ENCODE measurements around the gene ADAMTS16.

ADAMTS16 gene

GRCh38 chr5:5140479-5141338, 579 bp downstream of the ADAMTS16 start:
- in situ Hi-C loops (cut with MboI; ENCODE audit: low sequenced_read_pairs) = loop anchor here (25.0 kb wide), 1 partner anchor 272 kb away; the partner anchor contains the start of gene ICE1

GRCh38 chr5:5141339-5141599, 1.1 kb downstream of the ADAMTS16 start:
- in situ Hi-C loops (cut with MboI; ENCODE audit: low sequenced_read_pairs) = loop anchor here (25.0 kb wide), 1 partner anchor 271 kb away; the partner anchor contains the start of gene ICE1

- in situ Hi-C loops (cut with MboI; ENCODE audit: low sequenced_read_pairs) = loop anchor here (25.0 kb wide), 1 partner anchor 270 kb away; the partner anchor contains the start of gene ICE1
These were observed 1.7 kb downstream of the ADAMTS16 start for GRCh38 chr5:5141625-5142525.

GRCh38 chr5:5144441-5144840, 4.3 kb downstream of the ADAMTS16 start:
- in situ Hi-C loops (cut with MboI; ENCODE audit: low sequenced_read_pairs) = loop anchor here (25.0 kb wide), 1 partner anchor 268 kb away; the partner anchor contains the start of gene ICE1

- in situ Hi-C loops (cut with MboI; ENCODE audit: low sequenced_read_pairs) = loop anchor here (25.0 kb wide), 1 partner anchor 266 kb away; the partner anchor contains the start of gene ICE1
These were observed 5.8 kb downstream of the ADAMTS16 start for GRCh38 chr5:5145651-5146529.

GRCh38 chr5:5146530-5147160, 6.5 kb downstream of the ADAMTS16 start:
- in situ Hi-C loops (cut with MboI; ENCODE audit: low sequenced_read_pairs) = loop anchor here (25.0 kb wide), 1 partner anchor 266 kb away; the partner anchor contains the start of gene ICE1

- in situ Hi-C loops (cut with MboI; ENCODE audit: low sequenced_read_pairs) = loop anchor here (25.0 kb wide), 1 partner anchor 263 kb away; the partner anchor contains the start of gene ICE1
These were observed 9.0 kb downstream of the ADAMTS16 start for GRCh38 chr5:5149154-5149553.

GRCh38 chr5:5150667-5151066, 10.5 kb downstream of the ADAMTS16 start:
- in situ Hi-C loops (cut with MboI; ENCODE audit: low sequenced_read_pairs) = no loop called here

- in situ Hi-C loops (cut with MboI; ENCODE audit: low sequenced_read_pairs) = no loop called here
These were observed 14.6 kb downstream of the ADAMTS16 start for GRCh38 chr5:5154733-5155132.

- in situ Hi-C loops (cut with MboI; ENCODE audit: low sequenced_read_pairs) = no loop called here
These were observed 15.5 kb downstream of the ADAMTS16 start for GRCh38 chr5:5155617-5156016.

- in situ Hi-C loops (cut with MboI; ENCODE audit: low sequenced_read_pairs) = no loop called here
These were observed 16.4 kb downstream of the ADAMTS16 start for GRCh38 chr5:5156471-5157082.

- in situ Hi-C loops (cut with MboI; ENCODE audit: low sequenced_read_pairs) = no loop called here
These were observed 18.4 kb downstream of the ADAMTS16 start for GRCh38 chr5:5158472-5158895.

- in situ Hi-C loops (cut with MboI; ENCODE audit: low sequenced_read_pairs) = no loop called here
These were observed 19.4 kb downstream of the ADAMTS16 start for GRCh38 chr5:5159282-5160103.

- in situ Hi-C loops (cut with MboI; ENCODE audit: low sequenced_read_pairs) = no loop called here
These were observed 24.0 kb downstream of the ADAMTS16 start for GRCh38 chr5:5164163-5164562.

GRCh38 chr5:5165541-5166002, 25.4 kb downstream of the ADAMTS16 start:
- in situ Hi-C loops (cut with MboI; ENCODE audit: low sequenced_read_pairs) = no loop called here

- in situ Hi-C loops (cut with MboI; ENCODE audit: low sequenced_read_pairs) = no loop called here
These were observed 29.3 kb downstream of the ADAMTS16 start for GRCh38 chr5:5169466-5169865.

- in situ Hi-C loops (cut with MboI; ENCODE audit: low sequenced_read_pairs) = no loop called here
These were observed 38.0 kb downstream of the ADAMTS16 start for GRCh38 chr5:5178136-5178535.

GRCh38 chr5:5178580-5178979, 38.5 kb downstream of the ADAMTS16 start:
- in situ Hi-C loops (cut with MboI; ENCODE audit: low sequenced_read_pairs) = no loop called here

GRCh38 chr5:5179079-5179478, 38.9 kb downstream of the ADAMTS16 start:
- in situ Hi-C loops (cut with MboI; ENCODE audit: low sequenced_read_pairs) = no loop called here
